22Rv1 (cell line): ENCODE results near the gene ACSF3.

Experiments used
- H3K27ac ChIP-seq: fragments of 450-650 bp; 2 replicates; pipeline ENCODE4 v1.5.1; 2017
- ZFX ChIP-seq: fragments of 450-650 bp; IDR thresholded peaks from 2 replicates; pipeline ENCODE4 v1.6.1; 2017; ENCODE audit warnings: antibody characterized with exemption, borderline replicate concordance
- TF ChIP-seq, protein P1 (sequence below): fragments of 450-650 bp; IDR thresholded peaks from 2 replicates; pipeline ENCODE4 v1.5.1; 2017; ENCODE audit warnings: mild to moderate bottlenecking

The ACSF3 gene

DNA sequence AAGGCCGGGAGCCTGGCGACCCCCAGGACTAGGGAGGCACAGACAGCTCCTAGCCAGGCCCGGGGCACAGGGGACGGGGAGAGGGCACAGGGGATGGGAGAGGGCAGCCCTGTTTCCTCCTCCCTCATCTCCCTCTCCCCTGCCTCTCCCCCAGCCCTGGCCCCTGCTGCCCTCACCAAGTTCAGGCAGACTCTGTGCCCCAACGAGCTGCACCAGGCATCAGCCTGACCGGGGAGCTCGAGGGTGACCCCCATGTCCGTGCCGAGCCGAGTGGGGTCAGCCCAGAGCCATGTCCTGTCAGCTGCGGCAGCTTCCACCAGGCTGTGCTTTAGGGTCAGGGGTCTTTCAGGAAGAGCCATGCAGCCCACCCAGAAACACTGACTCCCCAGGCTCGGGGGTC is 83.8 kb downstream of the ACSF3 start:
- TF ChIP-seq ZFX: no peak
- TF ChIP-seq, protein P1, sequence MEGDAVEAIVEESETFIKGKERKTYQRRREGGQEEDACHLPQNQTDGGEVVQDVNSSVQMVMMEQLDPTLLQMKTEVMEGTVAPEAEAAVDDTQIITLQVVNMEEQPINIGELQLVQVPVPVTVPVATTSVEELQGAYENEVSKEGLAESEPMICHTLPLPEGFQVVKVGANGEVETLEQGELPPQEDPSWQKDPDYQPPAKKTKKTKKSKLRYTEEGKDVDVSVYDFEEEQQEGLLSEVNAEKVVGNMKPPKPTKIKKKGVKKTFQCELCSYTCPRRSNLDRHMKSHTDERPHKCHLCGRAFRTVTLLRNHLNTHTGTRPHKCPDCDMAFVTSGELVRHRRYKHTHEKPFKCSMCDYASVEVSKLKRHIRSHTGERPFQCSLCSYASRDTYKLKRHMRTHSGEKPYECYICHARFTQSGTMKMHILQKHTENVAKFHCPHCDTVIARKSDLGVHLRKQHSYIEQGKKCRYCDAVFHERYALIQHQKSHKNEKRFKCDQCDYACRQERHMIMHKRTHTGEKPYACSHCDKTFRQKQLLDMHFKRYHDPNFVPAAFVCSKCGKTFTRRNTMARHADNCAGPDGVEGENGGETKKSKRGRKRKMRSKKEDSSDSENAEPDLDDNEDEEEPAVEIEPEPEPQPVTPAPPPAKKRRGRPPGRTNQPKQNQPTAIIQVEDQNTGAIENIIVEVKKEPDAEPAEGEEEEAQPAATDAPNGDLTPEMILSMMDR: no peak
- H3K27ac ChIP-seq: no peak overlapping the region

DNA sequence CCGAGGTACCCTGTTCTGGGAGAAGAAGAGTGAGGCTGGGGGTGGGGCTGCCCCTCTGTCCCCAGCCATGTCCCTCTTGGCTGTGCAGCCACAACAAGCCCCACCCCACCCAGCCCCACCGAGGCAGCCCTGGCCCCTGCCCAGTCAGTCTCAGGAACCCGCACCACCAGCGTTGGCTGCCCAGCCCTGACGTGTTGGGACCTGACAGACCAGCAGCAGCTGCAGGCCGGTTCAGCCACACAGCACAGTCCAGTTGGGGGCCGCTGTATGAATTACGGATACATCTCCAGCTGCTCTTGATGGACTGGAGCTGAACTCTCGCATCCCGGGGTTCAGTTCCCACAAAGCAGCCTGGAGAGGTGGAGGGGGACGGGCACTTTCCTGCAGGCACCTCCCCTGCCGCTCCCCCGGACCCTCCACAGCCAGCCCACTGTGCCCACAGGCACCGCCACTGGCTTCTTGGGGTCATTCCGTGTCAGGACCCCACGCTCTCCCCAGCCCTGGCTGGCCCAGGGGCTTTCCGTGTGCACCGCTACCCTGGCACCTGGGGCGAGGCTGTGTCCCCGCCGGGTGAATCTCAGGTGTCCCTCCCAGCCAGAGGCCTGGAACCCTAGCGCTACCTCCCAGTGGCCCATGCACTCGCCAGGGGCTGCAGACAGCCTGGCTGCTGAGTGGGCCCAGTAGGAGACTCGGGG is 84.9 kb downstream of the ACSF3 start:
- no peak for TF ChIP-seq ZFX
- TF ChIP-seq, protein P1: no peak

DNA sequence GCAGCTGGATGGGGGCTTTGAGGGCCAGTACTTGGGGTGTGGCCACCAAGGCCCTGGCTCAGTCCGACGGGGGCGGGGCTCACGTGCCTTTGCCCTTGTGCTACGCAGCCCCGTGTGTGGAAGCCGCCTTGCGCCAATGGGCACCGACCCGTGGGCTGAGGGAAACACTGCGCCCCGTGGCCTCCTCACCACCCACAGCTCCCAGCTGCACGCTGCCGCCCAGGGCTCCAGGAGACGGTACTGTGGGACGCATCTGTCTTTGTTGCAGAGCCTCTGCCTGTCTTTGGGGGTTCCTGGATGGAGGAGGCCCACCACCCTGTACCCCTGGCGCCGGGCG is 85.5 kb downstream of the ACSF3 start:
- H3K27ac ChIP-seq: no peak overlapping the region
- TF ChIP-seq, protein P1: no peak
- TF ChIP-seq ZFX: no peak

More for the DNA sequence above, 84.9 kb downstream of the ACSF3 start:
- H3K27ac ChIP-seq: no peak overlapping the region

DNA sequence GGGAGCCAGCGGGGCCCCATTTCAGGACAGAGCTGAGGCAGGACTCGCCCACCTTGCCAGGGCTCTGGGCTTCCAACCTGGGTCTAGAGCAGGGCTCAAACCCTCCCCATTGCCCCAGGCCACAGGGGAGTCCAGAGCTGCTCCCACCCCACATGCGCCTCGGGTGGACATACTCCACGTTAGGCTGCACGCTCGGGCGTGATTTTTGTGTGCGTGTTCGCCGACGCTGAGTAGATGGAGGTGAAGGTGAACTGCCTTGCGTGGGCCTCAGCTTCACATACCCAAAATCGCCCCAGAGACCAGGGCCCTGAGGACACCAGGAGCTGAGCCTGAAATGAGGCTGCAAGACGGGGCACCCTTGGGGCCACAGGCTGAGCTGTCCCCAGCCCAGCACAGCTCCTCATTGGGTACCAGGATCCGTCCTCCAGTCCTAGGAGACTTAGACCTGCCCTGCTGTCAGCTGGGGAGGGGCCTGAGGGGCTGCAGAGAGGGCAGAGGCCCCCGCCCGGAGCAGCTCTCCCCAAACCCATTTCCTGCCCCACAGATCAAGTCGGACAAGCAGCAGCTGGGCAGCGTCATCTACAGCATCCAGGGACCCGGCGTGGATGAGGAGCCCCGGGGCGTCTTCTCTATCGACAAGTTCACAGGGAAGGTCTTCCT is 86.1 kb downstream of the ACSF3 start:
- no peak overlapping the region for H3K27ac ChIP-seq
- TF ChIP-seq, protein P1: no peak
- TF ChIP-seq ZFX: no peak

DNA sequence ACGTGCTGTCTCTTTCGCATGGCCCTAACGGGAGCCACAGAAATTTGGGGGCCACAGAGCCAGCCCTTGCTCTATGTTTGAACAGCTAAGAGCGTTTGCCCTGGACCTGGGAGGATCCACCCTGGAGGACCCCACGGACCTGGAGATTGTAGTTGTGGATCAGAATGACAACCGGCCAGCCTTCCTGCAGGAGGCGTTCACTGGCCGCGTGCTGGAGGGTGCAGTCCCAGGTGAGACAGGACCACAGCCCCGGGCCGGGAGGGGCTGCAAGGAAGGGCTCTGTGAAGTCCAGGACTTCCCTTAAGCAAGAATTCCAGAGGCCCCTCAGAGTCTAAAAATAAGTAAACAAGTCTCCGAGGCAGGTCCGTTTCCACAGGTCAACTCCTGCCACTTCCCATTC is 89.8 kb downstream of the ACSF3 start:
- no peak overlapping the region for H3K27ac ChIP-seq
- TF ChIP-seq, protein P1: no peak
- no peak for TF ChIP-seq ZFX

DNA sequence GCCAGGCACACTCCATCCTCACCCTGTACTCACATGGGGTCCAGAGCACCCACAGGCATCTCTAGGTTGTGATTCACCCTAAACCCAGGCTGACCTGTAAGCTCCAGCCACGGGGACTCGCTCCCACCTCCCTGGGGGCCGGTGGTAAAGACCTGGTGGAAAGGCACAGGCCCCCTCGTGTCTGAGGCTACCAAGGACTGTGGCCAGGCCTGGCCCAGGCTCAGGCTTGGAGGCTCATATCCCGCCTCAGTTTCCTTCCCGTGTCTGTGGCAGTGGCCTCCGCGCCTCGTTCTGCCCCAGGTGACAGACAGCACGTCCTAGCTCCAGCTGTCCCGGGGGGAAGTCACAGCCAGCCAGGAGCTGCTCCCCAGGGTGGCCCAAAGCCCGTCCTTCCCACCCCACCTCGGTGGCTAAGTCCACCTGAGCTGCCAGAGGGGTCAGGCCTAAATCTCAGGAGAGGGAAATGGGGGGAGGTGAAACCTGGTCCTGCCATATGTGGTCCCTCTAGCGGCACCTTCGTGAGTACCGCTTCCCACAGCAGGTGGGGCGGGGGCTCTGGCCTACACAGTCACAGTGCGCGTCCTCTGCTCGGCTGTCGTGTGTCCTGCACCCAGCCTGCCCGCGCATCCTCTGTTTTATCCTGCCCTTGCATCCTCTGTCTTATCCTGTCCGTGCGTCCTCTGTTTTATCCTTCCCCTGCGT is 90.5 kb downstream of the ACSF3 start:
- no peak for TF ChIP-seq ZFX
- TF ChIP-seq, protein P1: peak; percentile 26
- no peak overlapping the region for H3K27ac ChIP-seq

DNA sequence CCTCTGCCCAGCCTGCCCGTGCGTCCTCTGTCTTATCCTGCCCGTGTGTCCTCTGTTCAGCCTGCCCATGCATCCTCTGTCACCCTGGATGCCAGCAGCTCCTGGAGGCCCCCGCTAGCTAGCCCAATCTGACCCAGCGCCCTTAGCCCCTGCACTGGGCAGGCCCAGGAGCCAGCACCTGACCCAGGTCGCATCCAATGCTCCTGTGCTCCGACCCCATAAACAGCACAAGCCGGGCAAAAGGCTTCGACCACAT is 91.0 kb downstream of the ACSF3 start:
- no peak overlapping the region for H3K27ac ChIP-seq
- TF ChIP-seq, protein P1: no peak
- TF ChIP-seq ZFX: no peak
